GM18519 (cell line): ENCODE measurements around the gene HMX1.
A peak's percentile ranks its signal among the peaks of the same experiment; 100 is the strongest.

Experiments
- ATAC-seq: cut with Tn5 transposase; IDR thresholded peaks from one replicate; pipeline ENCODE4 v1.9.1; 2021; ENCODE audit warnings: mild to moderate bottlenecking, moderate library complexity; ENCODE audit not compliant: unreplicated experiment, low FRiP score

HMX1 gene

DNA sequence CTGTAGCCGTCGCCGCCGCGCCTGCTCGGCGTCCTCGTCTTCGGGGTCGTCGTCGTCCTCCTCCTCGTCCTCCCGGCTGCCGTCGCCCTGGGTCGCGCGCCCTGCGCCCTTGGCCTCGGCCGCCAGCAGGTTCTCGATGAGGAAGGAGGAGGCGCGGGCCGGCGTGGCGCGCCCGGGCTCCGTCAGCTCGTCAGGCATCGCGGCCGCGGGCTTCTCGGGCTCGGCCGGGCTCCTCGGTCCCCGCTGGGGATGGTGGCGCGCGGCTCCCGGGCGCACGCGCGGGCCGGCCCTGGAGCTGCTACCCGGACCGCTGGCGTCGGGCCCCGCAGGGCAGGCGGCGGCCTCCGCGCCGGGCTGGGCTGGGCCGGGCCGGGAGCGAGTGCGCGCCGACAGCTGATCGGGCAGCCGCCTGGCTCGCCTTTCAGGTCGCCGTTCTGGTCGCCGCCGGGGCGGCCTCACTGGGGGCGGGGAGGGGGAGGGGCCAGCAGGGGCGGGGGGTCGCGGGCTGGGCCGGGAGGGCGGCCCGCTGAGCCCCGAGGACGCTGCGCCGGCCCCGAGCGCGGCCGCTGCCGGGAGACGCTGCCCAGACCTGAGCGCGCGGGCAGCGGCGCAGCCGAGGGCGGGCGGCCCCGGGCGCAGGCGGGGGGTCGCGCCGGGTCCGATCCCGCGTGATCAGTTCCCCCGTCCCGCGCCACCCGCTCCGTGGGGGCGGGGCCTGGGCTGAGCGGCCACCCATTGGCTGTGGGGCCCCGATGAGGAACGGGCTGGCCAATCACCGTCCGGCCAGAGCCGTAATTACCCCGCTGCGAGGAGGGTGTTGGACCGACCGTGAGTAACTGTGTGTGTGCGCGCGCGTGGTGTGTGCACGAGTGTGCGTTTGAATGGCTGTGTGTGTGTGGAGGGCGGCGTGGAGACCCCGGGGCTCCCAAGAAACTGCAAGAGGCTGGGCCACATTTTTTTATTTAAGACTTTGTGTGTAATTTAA, at the start of gene HMX1:
TSS of gene HMX1 (minus strand) at position 423 of the 985 bp plus-strand sequence. CDS start at position 198, 225 bp downstream.
- ATAC-seq = no peak

GRCh38 chr4:8920969-8921368, 49.3 kb upstream of the HMX1 start:
- ATAC-seq = no peak

GRCh38 chr4:8920289-8920965, 48.8 kb upstream of the HMX1 start:
- ATAC-seq = no peak

- no peak for ATAC-seq
These were observed 48.1 kb upstream of the HMX1 start for GRCh38 chr4:8919651-8920288.

DNA sequence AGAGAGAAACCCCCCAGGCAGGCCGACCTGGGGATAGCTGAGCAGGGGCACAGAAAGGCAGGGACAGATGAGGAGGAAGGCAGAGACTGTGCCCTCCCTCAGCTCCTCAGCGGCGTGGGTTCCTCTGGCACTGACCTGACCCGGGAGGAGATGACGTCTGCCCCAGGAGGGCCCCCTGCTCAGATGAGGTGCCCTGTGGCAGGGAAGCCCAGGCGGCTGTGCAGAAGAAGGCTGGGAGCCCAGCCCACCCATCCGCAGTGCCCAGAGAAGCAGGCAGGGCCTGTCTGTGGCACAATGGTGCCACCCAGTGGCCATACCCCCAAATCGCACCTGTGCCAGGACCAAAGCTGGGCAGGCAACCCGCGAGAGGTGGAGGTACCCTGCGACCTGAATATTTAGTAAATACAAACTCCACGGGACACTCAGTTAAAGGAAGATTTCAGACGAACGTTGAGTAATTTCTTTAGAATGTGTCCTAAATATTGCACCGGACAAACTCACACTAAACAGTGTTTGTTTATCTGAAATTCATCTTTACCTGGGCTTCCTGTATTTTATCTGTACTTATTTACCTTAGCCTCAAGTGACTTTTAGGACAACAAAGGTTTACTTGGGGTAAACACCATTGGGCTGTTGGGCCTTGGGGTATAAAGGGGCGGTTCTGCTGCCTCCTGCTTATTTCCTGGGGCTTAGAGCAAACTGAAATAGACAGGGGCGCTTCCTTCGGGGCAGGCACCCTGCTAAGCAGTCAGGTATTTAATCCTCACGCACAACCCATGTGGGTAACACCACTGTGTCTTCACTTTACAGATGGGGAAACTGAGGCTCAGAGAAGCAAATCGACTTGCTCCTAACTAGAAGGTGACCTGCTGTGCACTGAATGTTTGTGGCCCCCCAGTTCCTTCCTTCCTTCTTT, 46.5 kb upstream of the HMX1 start:
- peak; percentile 59 for ATAC-seq

- no peak for ATAC-seq
These were observed 45.7 kb upstream of the HMX1 start for GRCh38 chr4:8917321-8917811.

DNA sequence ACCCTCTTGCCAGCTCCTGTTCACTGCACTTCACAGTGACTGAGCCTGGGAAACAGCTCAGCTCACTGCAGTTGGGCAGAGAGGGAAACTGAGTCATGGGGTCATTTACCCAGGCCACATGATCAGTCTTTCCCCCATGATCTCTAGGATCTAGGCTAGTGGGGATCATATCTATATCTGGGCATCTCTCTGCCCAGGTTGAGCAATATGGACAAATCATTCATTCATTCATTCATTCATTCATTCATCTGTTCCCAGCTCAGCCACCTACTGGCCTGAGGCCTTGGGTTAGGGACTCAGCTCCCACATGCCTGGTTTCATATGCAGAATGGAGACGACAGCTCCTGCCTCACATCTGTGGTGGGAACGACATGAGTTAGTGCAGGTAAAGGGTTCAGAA, 45.3 kb upstream of the HMX1 start:
- no peak for ATAC-seq

DNA sequence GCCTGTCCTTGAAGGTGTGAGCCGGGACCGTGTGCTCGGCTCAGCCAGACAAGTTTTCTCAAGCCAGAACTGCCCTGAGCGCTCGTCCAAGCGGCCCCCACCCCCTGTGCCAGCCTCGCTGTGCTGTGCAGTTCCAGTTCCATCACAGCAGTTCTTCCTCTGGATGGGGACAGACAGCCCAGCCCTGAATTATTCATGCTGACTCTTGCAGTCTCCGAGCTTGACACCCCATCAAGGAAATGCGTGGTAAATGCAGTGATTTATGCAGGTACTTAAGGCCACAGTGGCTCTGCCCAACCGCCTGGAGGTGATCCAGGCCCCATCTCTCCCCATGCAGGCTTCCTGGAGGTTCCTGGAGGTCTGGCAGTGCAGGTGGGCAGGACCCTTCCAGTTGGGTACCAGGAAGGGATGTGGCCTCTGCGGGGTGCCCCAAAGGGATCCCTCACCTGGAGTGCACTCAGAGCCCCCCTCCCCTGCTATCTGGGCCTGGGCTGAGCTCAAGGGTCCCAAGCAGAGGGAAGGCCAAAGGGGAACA, 44.8 kb upstream of the HMX1 start:
- ATAC-seq = no peak

- ATAC-seq = no peak
These were observed 43.9 kb upstream of the HMX1 start for GRCh38 chr4:8915201-8916200.

DNA sequence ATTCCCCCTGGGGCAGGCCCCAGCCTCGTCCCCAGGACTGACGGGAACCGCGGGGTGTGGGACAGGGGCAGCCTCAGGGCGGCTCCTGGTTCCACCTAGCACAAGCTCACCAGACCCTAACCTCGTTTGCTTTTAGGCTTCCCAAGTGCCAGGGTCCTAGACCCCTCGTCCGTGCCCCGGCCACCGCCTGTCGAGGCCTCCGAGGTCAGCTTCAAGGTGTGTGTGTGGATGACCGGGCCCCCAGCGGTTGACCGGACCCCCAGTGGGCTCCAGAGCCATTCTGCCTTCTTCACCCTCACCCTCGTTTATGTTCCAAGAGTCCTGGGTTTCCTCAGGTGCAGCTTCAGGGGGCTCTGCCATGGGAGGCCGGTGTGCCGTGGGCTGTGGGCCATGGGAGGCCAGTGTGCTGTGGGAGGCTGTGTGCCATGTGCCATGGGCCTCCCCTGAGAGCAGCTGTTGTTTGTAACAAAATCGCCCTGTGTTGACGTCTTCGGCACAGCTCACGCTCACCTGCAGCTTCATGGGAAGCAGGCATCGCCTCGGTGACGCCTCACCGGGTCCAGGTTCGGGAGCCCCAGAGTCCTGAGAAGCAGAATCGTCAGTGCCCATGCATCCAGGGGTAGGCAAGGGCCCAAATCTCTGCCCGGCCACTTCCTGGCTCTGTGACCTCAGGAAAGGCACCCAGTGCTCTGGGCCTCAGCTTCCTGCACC, 43.0 kb upstream of the HMX1 start:
- no peak for ATAC-seq

DNA sequence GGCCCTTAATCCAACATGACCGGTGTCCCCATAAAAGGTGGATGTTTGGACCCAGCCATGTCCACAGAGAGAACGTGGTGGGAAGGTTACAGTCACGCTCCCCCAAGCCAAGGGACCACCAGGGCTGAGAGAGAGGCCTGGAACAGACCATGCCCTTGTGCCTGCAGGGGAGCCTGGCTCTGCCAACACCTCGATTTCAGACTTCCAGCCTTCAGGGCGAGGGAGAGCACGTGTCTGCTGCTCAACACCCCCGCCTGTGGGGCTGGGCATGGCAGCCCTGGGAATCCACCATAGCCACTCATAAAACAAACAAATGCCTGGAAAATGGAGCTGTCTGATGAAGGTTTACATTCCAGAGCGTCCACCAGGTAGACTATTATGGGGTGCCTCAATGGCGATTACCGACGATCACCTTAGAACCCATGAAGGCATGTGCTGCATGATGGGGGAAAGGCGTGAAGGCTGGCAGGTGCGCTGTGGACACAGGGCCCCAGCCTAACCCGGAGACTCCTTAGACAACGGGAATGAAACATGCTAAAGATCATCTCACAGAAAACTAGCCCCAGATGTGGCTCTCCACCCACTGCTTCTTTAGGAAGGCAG, 42.3 kb upstream of the HMX1 start:
- no peak for ATAC-seq

DNA sequence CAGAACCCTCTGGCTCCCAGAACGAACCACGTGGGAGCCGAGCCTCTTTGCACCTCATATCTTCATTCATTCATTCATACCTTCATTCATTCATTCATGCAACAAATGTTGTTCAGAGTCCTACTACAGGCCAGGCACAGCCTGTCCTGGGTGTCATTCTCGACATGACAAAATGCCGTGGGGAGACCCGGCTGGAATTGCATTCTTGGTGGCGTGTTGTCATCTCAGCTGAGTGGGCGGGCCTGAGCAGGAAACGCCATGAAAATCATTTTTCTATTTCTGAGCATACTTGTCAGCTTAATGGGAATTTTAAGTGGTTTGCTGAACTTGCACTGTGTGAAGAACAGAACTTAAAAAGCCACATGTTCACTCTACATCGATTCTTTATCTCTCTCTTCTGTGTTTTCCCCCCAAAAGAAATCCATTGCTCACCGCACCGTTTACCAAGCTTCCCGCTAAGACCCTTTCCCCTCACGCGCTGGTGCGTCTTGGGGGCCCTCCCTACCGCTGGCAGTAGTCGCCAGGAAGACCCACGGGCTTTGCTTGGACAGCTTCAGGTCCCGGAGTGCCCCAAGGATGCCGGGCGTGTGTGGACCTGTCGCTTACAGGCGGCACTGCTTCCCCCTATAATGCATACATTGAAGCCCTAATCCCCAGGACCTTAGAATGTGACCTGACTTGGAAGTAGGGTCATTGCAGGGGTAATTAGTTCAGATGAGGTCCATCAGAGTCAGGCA, 41.6 kb upstream of the HMX1 start:
- ATAC-seq = no peak

GRCh38 chr4:8912506-8912905, 40.9 kb upstream of the HMX1 start:
- ATAC-seq = no peak

- no peak for ATAC-seq
These were observed 40.4 kb upstream of the HMX1 start for GRCh38 chr4:8912089-8912455.

DNA sequence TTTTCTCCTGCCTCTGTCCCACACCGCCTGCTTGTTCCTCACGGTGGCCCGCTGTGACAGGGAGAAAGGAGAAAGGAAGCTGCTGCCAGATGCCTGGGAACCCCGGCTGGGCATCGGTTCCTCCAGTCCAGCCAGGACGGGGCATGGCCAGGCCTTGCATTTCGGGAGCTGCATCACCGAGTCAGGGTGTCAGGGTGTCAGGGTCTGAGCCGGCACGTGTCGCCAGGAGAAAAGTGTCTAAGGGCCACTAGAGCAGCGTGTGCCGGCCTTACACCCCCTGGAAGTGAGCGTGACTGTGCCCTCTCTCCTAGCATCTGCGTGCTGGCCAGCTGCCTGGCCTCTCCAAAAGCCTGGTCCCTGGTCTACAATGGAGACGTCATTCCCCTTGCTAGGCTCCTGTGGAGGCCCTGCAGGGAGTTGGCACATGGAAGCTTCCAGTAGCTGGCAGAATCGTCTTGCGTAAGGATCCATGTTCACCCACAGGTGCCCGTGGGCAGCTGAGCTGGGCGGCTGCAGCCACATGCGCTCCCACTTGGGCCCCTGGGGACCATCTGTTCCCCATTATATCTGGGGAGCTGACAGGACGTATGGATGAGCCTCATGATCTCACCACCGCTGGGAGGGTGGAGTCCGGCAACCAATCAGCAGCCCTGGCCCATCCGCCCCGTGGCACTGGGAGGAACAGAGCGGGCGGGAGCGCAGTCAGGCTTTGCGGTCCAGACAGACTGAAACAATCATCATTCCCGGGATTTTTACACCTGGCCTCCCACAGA, 39.9 kb upstream of the HMX1 start:
- no peak for ATAC-seq

GRCh38 chr4:8910822-8911315, 39.2 kb upstream of the HMX1 start:
- ATAC-seq = no peak
